NOMO-1 (cell line): ENCODE measurements around the gene TDRD12.
A peak's percentile ranks its signal among the peaks of the same experiment; 100 is the strongest.
"Not testable (repeated sequence)": the region's sequence is repeated elsewhere in the genome, so short reads cannot be mapped to it uniquely, and the experiment has no call there.

Experiments used
- DNase-seq, 2 experiments: peaks; one replicate each; lab custom pipeline; 2025; ENCODE audit not compliant: unreplicated experiment in 2 of 2; lab: John Stamatoyannopoulos, UW

The TDRD12 gene

DNA sequence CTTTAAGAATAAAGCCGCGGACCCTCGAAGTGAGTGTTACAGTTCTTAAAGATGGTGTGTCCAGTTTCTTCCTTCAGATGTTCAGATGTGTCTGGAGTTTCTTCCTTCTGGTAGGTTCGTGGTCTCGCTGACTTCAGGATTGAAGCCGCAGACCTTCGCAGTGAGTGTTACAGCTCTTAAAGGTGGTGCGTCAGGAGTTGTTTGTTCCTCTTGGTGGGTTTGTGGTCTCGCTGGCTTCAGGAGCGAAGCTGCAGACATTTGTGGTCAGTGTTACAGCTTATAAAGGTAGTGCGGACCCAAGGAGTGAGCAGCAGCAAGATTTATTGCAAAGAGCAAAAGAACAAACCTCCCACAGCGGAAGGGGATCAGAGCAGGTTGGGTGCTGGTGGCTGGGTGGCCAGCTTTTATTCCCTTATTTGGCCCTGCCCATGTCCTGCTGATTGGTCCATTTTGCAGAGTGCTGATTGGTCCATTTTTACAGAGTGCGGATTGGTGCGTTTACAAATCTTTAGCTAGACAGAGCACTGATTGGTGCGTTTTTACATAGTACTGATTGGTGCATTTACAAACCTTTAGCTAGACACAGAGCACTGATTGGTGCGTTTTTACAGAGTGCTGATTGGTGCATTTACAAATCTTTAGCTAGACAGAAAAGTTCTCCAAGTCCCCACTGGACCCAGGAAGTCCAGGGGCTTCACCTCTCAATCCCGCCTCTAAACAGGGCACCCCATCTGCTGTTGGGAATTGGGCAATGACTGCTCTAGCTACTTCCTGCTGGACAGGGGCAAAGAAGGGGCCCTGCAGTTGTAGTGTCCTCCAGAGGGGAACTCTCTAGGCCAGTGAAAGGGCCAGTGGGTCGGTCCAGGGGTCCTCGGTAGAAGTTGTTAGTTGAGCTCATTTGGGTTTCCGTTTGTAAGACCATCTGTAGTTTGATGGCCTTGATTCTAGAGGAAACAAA, 26.1 kb upstream of the TDRD12 start:
- DNase-seq, result peak; percentile 35 to 79

DNA sequence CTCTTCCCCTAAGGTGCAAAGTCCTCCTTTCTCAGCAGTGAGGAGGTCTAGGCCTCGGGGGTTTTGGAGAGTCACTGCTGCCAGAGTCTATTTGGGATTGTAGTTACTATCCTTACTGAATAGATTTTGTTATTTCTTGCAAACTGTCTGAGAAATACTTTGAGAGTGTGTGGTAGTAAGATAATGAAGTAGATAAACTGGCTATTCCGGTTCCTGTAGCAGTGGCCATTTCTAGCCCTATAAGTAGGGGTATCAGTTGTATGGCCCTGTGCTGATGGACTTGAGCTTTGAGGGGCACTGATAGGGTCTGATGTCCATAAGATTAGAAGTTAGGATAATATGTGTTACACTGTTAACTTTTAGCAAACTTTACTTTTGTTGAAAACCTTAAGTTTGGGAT, 25.3 kb upstream of the TDRD12 start:
- not testable (repeated sequence) for DNase-seq

DNA sequence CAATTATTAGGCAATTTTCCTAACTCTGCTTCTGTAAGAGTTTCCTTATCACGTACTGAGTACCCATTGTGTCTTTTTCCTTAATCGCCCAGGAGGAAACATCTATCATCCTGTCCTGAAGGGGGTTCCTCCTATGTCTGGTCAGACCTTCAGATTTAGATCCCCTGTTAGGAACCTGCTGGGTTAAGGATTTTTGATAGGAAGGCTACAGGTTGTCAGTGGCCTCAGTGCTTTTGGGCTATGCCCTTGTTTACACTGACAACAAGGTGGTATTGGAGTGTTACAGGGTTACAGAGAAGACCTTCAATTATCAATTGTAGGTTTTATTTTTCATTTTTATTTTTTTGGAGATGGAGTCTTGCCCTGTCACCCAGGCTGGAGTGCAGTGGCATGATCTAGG, 24.7 kb upstream of the TDRD12 start:
- not testable (repeated sequence) for DNase-seq

DNA sequence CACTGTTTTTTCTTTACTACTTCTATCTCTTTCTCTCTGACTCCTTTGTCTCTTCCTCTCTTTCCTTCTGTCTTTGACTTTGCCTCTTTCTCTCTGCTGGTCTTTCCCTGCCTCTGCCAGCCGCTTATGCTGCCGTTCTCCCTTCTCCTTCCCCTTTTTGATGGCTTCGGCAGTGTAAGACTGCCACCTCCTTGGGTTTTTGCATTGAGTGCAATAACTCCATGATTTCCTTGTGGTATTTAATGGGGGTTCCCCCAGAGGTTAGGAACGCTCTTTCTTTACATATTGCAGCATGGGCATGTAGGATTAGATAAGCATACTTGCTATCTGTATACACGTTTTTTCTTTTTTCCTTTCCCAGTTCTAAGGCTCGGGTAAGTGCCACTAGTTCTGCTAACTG, 24.1 kb upstream of the TDRD12 start:
- peak in 1 of 2 experiments; percentile 22 for DNase-seq

DNA sequence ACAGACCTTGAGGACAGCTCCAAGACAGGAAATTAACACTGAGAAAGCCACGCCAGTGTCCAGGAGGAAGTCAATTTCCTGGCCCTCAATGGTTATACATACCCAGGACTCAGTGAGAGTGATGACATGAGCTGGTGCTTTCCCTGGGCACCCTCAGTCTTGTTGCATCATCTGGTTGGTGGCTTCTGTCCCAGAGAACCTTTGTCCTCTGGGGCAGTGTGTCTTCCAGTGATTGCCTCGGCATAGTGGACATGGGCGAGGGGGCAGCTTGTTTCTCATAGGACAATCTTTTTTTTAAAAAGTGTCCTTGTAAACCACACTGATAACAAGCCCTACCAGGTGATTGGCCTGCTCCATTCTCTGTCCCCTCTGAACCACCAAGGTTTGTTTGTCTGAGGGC, 22.8 kb upstream of the TDRD12 start:
- not testable (repeated sequence) for DNase-seq

DNA sequence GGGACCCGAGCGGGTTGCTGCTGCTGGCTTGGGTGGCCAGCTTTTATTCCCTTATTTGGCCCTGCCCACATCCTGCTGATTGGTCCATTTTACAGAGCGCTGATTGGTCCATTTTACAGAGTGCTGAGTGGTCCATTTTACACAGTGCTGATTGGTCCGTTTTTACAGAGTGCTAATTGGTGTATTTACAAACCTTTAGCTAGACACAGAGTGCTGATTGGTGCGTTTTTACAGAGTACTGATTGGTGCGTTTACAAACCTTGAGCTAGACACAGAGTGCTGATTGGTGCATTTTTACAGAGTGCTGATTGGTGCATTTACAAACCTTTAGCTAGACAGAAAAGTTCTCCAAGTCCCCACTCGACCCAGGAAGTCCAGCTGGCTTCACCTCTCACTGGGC, 19.4 kb upstream of the TDRD12 start:
- DNase-seq, result not testable (repeated sequence)

DNA sequence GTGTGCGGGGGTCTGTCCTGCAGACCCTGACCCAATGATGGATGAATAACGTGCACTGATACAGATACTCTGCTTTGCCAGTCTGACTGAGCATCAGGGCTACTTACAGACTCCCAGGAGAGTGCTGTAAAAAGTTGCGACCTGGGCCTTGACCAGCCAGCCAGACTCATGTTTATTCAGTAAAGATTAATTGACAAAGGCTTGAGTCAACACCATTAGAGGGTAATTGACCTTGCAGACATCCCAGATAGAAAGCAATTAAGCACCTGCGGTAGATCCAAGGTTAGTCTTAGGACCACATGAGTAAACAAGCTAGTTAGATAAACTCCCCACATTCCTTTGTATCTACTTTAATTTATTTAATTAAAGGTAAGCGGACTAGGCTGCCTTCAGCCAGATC, 17.6 kb upstream of the TDRD12 start:
- no peak for DNase-seq

DNA sequence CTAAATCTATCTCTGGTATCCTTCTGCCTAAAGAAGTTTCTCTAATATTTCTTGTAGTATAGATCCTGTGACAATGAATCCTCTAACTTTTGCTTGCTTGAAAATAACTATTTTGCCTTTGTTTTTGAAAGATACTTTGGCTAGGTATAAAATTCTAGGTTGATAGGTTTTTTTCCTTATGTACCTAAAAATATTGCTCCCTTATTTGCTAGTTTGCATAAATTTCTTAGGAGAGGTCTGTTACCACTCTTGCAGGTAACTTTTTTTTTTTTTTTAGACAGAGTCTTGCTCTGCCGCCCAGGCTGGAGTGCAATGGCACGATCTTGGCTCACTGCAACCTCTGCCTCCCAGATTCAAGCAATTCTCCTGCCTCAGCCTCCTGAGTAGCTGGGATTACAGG, 15.6 kb upstream of the TDRD12 start:
- not testable (repeated sequence) for DNase-seq

DNA sequence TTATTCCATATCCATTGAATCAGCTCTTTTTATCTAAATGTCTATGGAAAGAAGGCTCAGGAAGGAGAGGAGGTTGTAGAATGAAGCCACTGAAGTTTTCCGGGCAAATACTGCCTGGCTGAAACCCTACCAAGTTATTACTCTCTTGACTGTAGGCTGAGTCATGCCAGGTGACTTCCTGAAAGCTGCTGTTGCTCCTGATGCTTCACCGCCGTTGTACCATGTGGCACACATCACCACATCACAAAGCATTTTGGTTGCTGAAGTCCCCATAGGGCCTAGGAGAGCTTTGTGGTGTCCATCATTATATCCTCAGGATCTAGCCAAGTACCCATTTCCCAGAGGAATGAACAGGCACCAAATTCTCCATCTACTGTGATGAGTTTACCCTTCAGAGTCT, 11.1 kb upstream of the TDRD12 start:
- no peak for DNase-seq

DNA sequence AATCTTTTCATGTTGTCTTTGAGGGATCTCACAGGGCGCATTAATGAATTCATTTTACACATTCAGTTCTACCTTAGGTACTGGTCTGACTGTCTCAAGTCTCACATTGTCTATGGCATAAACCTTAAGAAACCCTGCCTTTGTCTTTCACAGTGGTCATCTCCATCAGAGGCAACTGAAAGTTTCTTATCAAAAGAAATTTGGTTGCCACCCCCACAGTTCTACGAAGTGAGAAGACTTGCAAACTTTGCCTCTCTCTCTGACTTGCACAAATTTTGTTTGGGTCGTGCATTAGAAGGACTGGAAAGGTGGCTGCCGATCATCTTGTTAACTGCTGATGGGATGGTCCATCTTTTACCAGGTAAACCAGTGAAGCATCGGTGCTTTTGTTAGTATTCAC, 10.5 kb upstream of the TDRD12 start:
- DNase-seq, result no peak

DNA sequence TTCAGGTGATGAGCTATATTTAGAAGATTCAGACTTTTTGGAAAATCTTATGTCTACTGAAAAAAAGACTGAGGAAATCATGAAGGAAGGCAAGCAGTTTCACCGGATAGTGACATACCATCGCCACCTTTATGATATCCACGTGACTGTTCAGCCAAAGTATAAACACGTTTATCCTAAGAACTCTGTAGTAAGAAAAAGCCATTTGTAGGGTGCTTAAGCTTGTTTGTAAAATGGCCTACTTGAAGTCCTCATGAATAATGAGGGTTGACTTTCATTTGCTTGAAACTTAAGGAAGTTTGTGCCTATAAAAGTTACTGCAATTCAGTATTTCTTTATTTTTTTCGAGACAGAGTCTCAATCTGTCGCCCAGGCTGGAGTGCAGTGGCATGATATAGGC, 7.8 kb upstream of the TDRD12 start:
- DNase-seq, result no peak

DNA sequence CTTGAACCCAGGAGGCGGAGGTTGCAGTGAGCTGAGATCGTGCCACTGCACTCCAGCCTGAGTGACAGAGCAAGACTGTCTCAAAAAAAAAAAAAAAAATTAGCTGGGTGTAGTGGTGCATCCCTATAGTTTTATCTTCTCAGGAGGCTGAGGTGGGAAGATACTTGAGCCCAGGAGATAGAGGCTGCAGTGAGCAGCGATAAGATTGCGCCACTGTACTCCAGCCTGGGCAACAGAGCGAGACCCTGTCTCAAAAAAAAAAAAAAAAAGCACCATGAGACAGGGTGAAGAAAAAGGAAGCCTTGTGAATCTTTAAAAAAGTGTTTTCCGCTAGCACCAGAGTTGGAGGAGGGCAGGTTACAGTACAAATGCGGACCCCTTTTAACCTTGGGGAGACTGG, 3.4 kb upstream of the TDRD12 start:
- not testable (repeated sequence) for DNase-seq

DNA sequence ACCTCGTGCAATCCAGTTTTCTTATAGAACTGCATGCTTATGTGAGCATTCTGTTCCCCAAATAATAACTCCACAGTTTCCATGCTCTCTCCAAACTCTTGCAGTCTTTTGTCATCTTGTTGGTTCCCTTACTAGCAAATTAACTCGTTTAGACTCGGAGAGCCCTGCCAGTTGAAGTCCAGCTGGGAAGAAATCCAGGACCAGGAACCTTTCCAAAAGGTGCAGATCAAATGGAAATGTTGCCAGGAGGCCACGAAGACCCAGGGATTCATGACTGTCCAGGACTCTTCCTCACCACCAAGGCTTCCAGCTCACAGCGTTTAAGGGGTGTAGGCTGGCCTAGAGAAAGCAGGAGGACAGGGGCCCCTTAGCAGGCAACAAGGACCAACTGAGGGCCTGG, 2.1 kb upstream of the TDRD12 start:
- no peak for DNase-seq

DNA sequence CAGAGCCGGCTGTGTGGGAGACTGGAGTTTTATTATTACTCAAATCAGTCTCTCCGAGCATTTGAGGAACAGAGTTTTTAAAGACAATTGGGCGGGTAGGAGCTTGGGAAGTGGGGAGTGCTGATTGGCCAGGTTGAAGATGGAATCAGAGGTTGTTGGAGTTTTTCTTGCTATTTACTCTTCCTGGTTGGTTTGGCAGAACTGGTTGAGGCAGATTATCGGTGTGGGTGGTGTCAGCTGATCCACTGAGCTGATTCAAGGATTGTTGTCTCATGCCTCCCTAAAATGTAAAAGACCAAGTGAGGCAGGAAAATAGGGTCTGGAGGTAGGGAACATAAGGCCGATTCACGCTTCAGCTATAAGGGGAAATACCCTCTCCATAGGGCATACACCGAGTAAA, 1.3 kb upstream of the TDRD12 start:
- no peak for DNase-seq

DNA sequence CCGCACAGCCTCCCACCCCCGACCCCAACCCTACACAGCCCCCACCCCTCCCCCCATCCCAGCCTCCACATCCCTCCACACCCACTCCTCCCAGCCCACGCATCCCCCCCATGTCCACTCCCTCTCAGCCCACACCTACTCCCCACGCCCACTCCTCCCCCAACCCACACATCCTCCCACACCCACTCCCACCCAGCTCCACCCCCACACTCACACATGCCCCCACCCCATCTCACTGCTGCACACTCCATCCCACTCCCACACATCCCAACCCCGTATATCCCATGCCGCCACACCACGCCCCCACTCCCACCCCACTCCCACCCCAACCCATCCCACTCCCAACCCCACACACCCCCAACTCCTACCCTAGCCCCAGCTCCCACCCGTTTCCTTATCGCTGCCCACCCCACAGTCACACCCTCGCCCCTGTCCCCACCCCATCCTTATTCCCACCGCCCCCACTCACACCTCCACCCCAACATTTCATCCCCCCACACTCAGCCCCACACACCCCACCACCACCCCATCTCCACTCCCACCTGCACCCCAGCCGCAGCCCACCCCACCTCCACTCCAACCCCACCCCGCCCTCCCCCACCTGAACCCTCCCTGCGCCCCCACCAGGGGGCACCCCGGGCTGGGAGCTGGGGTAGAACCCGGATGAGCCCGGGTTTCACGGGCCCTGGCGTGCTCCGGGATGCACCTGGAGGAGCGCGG, 809 bp downstream of the TDRD12 start:
- no peak for DNase-seq

DNA sequence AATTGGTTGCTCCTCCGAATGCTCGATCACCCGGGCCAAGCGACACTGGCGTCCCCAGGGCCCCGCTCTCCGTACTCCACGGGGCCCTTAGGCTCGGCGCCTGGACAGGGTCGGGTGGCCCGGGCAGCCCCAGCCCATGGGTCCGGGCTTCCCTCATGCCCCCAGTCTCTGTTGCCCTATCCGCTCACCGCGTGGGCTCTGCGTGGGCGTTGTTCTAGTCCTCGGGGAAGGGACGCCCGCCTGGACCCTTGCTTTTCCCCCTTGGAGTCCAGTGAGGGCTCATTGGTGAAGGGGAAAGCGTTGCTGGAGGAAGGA, 1.3 kb downstream of the TDRD12 start:
- no peak for DNase-seq

DNA sequence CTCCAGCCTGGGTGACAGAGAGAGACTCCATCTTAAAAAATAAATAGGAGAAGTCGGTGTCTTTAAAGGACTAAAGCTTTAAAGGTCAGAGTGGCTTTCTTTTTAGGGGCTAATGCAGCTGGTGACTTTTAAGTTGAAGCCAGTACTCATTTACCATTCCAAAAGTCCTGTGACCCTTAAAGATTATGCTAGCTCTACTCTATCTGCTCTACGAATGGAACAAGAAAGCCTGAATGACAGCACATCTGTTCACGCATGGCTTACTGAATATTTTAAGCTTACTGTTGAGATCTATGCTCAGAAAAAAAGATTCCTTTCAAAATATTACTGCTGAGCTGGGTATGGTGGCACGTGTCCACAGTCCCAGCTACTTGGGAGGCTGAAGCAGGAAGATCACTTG, 16.4 kb downstream of the TDRD12 start:
- no peak for DNase-seq

DNA sequence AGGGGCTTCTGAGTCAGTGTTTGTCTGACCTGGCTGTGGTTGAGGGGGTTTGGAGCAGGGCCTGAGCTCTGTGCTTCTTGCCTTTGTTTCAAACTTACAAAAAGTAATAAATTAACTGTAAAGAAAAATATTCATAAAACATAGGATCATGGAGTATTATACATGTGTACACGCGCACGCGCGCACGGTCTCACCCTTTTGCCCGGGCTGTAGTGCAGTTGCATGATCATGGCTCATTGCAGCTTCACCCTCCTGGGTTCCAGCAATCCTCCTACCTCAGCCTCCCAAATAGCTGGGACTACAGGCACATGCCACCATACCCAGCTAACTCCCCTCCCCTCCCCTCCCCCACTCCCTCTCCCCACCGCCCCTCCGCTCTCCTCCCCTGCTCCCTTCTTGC, 23.5 kb downstream of the TDRD12 start:
- no peak for DNase-seq

DNA sequence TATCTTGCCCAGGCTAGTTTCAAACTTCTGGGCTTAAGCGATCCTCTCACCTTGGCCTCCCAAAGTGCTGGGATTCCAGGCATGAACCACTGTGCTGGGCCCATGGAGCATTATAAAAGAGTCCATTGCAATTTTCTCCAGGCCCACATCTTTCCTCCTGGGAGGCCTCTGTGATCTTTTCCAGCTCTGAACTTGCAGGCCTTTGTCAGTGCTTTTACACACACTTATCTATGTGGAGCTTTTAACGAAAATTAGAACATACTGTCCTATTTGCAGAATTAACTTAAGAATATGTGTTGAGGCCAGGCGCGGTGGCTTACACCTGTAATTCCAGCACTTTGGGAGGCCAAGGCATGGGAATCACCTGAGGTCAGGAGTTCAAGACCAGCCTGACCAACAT, 23.9 kb downstream of the TDRD12 start:
- DNase-seq, result no peak

DNA sequence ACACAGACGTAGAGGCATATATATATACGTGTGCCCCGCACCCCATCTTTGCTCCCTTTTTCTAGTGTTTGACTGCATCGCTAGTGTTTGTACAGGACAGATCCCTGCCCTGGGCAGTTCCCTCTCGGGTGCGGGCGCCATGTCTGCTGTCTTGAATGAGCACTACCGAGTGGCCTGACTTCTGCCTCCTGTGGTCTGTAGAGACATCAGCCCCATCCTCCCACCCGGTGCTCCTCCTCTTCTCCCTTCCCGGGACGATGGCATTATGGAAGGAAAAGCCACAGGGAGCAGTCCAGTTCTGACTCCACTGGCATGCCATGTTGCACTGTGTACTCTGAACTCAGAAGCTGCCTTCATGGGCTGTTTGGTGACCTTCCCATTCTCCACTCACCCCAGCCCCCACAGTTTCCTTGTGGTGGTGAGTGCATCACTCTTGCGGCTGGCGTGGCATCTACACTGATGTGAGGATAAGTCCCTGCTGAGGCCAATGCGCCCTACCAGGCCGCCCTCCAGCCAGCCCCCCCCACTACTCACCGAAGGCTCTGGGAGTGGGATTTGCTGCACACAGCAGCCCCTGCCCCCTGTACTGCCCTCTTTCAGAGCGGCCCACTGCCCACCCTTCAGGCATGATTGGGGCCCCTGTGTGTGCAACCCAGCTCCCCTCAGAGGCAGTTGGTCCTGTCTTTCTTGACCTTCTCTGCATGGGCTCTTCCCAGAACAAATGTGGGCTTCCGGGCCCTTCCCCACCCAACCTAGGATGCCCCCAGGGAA, 25.2 kb downstream of the TDRD12 start:
- DNase-seq, result no peak

DNA sequence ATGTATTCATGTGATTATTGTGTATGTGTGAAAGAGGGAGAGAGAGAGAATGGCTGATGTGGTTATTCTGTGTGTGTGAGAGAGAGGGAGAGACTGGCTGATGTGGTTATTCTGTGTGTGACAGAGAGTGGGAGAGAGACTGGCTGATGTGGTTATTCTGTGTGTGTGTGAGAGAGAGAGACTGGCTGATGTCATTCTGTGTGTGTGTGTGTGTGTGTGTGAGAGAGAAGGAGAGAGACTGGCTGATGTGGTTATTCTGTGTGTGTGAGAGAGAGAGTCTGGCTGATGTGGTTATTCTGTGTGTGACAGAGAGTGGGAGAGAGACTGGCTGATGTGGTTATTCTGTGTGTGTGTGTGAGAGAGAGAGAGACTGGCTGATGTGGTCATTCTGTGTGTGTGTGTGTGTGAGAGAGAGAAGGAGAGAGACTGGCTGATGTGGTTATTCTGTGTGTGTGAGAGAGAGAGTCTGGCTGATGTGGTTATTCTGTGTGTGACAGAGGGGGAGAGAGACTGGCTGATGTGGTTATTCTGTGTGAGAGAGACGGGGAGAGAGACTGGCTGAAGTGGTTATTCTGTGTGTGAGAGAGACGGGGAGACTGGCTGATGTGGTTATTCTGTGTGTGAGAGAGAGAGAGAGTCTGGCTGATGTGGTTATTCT, 26.2 kb downstream of the TDRD12 start:
- DNase-seq, result not testable (repeated sequence)
